CD4-positive, alpha-beta T cell treated with Interleukin-21 for 1 hour (primary cell): ENCODE measurements around the gene NAIF1.
A peak's percentile ranks its signal among the peaks of the same experiment; 100 is the strongest.
"Not testable (repeated sequence)": the region's sequence is repeated elsewhere in the genome, so short reads cannot be mapped to it uniquely, and the experiment has no call there.

Source experiments
- DNase-seq: peaks from one replicate; pipeline ENCODE4 v3.0.0-alpha.2; 2020

NAIF1 gene, protein sequence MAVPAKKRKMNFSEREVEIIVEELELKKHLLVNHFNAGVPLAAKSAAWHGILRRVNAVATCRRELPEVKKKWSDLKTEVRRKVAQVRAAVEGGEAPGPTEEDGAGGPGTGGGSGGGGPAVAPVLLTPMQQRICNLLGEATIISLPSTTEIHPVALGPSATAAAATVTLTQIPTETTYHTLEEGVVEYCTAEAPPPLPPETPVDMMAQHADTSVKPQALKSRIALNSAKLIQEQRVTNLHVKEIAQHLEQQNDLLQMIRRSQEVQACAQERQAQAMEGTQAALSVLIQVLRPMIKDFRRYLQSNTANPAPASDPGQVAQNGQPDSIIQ

GRCh38 chr9:128066713-128067644, at the start of gene NAIF1:
Gene NAIF1 (minus strand): TSS chr9:128067320. CDS start chr9:128067101, 219 bp downstream.
- peak; percentile 99 for DNase-seq

DNA sequence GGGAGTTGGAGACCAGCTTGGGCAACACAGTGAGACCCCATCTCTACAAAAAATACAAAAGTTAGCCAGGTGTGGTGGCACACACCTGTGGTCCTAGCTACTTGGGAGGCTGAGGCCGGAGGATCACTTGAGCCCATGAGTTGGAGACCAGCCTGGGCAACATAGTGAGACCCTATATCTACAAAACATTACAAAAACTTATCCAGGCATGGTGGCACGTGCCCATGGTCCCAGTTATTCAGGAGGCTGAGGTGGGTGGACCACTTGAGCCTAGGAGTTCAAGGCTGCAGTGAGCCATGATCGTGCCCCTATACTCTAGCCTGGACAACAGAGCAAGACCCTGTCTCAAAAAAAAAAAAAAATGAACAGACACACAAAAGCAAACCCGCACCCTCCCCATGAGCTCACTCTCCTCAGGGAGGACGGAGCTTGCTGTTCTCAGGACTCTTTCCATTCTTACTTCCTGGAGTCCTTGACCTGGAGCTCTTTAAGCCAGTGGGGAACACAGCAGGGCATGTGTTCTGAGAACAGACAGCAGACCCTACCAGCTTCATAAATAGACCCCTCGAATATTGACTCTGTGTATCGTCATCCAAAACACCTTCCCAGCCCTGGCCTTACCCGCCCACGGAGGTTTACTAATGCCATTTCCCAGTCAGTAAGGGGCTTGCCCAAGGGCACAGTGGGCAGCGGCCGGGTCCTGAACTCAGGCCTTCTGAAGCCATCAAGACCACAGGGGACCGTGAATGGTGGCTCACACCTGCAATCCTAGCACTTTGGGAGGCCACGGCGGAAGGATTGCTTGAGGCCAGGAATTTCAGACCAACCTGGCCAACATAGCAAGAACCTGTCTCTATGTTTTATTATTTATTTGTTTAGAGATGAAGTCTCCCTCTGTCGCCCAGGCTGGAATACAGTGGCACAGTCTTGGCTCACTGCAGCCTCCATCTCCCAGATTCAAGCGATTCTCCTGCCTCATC, 49.3 kb upstream of the NAIF1 start:
- no peak for DNase-seq

DNA sequence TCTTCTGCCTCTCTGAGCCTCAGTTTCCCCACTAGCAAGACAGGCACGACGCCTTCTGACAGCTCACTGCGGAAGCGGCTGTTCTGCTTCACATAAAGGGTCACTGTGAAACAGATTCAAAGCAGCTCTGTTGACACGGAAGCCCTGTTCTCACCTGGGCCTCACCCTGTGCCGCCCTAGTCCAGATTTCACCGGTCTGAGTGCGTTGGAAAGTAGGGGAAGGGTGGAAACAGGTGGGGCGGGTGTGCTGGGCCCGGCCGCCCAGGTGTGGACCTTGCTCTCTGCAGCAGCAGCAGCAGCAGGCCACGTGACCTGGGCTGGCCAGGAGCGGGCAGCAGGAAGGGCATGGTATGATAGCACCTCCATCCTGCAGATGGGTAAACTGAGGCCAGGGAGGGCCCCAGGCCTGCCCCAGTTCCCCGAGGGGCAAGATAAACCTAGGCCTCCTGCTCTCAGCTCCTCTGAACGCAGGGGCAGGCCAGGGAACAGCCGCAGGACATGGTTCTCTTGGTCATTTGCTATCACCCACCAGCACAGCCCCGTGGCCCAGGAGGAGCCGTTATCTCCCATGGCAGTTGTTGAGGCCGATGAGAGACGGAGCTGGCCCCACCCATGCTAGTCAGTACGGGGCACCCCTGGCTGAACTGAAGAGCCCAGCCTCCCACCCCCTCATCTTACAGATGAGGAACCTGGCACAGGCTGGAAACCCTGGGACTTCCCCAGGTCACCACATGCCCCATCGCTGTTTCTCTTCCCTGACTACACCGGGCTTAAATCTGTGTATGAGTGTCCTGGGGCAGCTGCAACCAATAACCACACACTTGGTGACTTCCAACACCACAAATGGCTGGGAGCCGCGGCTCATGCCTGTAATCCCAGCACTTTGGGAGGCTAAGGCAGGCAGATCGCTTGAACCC, 48.3 kb upstream of the NAIF1 start:
- peak; percentile 29 for DNase-seq

- no peak for DNase-seq
These were observed 47.4 kb upstream of the NAIF1 start for GRCh38 chr9:128114326-128115186.

DNA sequence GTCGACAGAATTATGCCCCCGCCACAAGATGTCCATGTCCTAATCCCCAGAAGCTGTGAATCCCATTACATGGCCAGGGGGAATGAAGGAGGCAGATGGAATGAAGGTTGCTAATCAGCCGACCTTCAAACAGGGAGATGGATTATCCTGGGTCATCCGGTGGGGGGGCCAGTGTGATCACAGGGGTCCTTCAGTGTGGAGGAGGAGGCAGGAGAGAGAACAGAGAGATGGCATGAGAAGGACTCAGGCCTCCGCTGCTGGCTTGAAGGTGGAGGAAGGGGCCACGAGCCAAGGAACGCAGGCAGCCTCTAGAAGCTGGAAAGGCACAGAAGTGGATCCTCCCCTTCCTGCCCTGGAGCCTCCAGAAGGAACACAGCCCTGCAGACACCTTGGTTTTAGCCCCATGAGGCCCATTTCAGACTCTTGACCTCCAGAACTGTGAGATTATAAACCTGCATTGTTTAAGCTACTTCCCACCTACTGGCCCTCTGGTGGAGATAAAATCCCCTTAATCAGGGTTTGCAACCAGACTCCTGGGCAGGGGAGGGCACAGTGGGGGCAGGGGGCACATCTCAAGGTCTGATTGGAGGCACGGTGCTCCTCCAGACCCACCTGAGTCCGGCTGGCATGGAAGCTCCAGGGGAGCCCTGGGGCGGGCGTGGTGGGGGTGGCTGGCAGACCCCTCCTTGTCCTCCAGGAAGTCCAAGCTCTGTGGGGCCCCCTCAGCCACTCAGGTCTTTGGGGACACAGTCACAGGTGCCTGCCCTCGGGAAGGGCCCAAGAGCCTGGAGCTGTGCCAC, 46.6 kb upstream of the NAIF1 start:
- no peak for DNase-seq

DNA sequence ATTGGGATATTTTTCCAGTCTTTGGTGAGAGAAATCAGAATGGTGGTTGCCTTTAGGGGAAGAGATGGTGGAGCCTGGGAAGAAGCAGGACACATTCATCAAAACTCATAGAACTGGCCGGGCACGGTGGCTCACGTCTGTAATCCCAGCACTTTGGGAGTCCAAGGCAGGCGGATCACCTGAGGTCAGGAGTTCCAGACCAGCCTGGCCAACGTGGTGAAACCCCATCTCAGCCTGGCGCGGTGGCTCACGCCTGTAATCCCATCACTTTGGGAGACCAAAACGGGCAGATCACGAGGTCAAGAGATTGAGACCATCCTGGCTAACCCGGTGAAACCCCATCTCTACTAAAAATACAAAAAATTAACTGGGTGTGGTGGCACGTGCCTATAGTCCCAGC, 44.6 kb upstream of the NAIF1 start:
- not testable (repeated sequence) for DNase-seq

GRCh38 chr9:128109050-128109709, 42.1 kb upstream of the NAIF1 start:
- no peak for DNase-seq

GRCh38 chr9:128108269-128109049, 41.3 kb upstream of the NAIF1 start:
- no peak for DNase-seq

DNA sequence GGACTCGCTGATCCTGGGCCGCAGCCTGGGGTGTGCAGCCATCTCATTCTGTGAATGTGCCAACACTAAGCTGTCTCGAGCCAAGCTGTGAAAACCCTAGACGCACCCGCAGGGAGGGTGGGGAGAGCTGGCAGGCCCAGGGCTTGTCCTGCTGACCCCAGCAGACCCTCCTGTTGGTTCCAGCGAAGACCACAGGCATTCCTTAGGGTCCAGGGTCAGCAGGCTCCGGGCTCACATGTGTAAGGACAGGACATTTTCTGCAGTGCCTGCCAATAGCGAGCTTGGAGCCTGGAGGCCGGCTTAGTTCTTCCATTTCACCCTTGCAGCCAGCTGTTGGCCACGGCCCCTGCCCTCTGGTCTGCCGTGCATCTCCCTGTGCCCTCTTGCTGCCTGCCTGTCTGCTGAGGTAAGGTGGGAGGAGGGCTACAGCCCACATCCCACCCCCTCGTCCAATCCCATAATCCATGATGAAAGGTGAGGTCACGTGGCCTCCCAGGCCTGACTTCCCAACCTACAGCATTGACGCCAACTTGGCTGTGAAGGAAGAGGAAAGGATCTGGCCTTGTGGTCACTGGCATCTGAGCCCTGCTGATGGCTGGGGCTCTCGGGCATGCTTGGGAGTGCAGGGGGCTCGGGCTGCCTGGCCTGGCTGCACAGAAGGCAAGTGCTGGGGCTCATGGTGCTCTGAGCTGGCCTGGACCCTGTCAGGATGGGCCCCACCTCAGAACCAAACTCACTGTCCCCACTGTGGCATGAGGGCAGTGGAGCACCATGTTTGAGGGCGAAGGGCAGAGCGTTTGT, 40.5 kb upstream of the NAIF1 start:
- no peak for DNase-seq

GRCh38 chr9:128106940-128107467, 39.9 kb upstream of the NAIF1 start:
- no peak for DNase-seq

DNA sequence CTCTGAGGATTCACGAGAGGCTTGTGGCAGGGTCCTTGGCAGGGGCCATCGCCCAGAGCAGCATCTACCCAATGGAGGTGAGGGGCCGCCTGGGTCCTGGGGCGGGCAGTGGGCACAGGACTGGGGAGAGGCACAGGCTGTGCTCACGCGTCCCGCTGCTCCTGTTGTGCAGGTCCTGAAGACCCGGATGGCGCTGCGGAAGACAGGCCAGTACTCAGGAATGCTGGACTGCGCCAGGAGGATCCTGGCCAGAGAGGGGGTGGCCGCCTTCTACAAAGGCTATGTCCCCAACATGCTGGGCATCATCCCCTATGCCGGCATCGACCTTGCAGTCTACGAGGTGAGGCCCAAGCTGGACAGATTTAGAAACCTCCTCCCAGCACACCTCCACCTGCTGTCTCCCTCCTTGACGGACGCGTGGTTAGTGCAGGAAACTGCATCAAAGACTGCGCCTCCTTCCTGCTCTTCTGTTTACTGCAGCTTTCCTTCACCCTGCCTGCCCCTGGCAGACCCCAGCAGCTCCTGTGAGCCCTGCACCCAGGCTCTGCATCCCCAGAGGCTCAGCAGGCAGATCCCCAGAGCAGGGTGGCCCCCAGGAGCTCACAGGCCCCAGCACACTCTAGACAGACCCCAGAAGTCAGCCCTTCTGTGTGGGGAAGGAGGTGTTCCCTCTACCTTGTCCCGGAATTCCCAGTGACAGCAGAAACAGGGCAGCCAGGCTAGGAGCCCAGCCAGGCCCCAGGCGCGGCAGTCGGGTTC, 39.2 kb upstream of the NAIF1 start:
- no peak for DNase-seq

GRCh38 chr9:128105538-128106175, 38.5 kb upstream of the NAIF1 start:
- DNase-seq = no peak

GRCh38 chr9:128104171-128104618, 37.1 kb upstream of the NAIF1 start:
- no peak for DNase-seq

- DNase-seq = peak; percentile 50
These were observed 36.5 kb upstream of the NAIF1 start for GRCh38 chr9:128103589-128103962.

GRCh38 chr9:128102861-128103588, 35.9 kb upstream of the NAIF1 start:
- no peak for DNase-seq
